HG03060 (cell line): ENCODE data around the gene RNH1.

Source experiments
- ATAC-seq: cut with Tn5 transposase; IDR thresholded peaks from one replicate; pipeline ENCODE4 v1.9.1; 2021; ENCODE audit warnings: low read depth, moderate number of reproducible peaks; ENCODE audit not compliant: unreplicated experiment

Gene RNH1

GRCh38 chr11:506995-507726 is at the start of gene RNH1:
Gene RNH1 (minus strand): TSS chr11:507242. CDS start chr11:502162, 5,080 bp downstream.
- ATAC-seq, result peak; percentile 30

GRCh38 chr11:555780-556661 is 49.0 kb upstream of the RNH1 start:
- ATAC-seq, result no peak

- ATAC-seq, result no peak
These were observed 48.3 kb upstream of the RNH1 start for GRCh38 chr11:555227-555779.

GRCh38 chr11:554428-555226 is 47.6 kb upstream of the RNH1 start:
- no peak for ATAC-seq

GRCh38 chr11:553988-554340 is 46.9 kb upstream of the RNH1 start:
- no peak for ATAC-seq

GRCh38 chr11:553083-553987 is 46.3 kb upstream of the RNH1 start:
- no peak for ATAC-seq

- no peak for ATAC-seq
These were observed 44.6 kb upstream of the RNH1 start for GRCh38 chr11:551596-551995.

- no peak for ATAC-seq
These were observed 44.1 kb upstream of the RNH1 start for GRCh38 chr11:551131-551530.

- no peak for ATAC-seq
These were observed 43.7 kb upstream of the RNH1 start for GRCh38 chr11:550746-551085.

- ATAC-seq, result no peak
These were observed 43.1 kb upstream of the RNH1 start for GRCh38 chr11:550021-550745.

- no peak for ATAC-seq
These were observed 41.9 kb upstream of the RNH1 start for GRCh38 chr11:548700-549603.

GRCh38 chr11:545171-545570 is 38.1 kb upstream of the RNH1 start:
- no peak for ATAC-seq

- no peak for ATAC-seq
These were observed 37.8 kb upstream of the RNH1 start for GRCh38 chr11:544817-545166.

- ATAC-seq, result no peak
These were observed 34.4 kb upstream of the RNH1 start for GRCh38 chr11:541433-541885.

- no peak for ATAC-seq
These were observed 33.8 kb upstream of the RNH1 start for GRCh38 chr11:540583-541432.

- ATAC-seq, result no peak
These were observed 33.0 kb upstream of the RNH1 start for GRCh38 chr11:539971-540481.

- ATAC-seq, result no peak
These were observed 31.5 kb upstream of the RNH1 start for GRCh38 chr11:538431-539051.
